ENCODE results near the gene LUZP1. TPM values are rescaled to one million over a fixed set of nuclear protein-coding genes. Genes with fewer than 3 reads are reported as not detected.
"Not testable (repeated sequence)": the region's sequence is repeated elsewhere in the genome, so short reads cannot be mapped to it uniquely, and the experiment has no call there.

Gene LUZP1
- total RNA-seq, 2 donors from 2014 or later = 31.7 to 55.7 TPM

GRCh38 chr1:23193391-23194118, 24.9 kb upstream of the LUZP1 start:
- no peak for DNase-seq
- intact Hi-C loops (cut with DNase I) = no loop called here
- ATAC-seq = no peak

DNA sequence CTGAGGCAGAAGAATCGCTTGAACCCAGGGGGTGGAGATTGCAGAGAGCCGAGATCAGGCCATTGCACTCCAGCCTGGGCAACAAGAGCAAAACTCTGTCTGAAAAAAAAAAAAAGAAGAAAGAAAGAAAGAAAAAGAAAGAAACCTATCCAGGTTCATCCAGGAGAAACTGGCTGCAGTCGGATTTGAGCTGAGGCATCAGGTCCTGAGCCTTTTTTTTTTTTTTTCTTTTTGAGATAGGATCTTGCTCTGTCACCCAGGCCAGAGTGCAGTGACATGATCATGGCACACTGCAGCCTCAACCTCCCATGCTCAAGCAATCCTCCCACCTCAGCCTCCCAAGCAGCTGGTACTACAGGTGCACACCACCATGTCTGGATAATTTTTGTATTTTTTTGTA, 22.5 kb upstream of the LUZP1 start:
- intact Hi-C loops (cut with DNase I) = no loop called here
- DNase-seq (no peak), ATAC-seq (no peak)

DNA sequence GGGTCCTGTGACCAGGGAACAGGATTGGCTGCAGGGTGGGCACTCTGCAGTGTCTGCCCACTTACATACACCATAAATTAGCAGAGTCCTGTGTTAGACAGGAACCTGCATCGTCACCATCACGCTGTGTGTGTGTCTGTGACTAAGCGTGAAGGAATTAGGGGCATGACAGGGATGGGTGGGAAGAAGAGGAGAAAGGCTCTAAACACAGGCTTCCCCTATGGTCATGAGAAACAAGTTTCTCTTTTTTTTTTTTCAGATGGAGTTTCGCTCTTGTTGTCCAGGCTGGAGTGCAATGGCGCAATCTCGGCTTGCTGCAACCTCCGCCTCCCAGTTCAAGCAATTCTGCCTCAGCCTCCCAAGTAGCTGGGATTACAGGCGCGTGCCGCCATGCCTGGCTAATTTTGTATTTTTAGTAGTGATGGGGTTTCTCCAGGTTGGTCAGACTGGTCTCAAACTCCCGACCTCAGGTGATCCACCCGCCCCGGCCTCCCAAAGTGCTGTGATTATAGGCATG, 20.3 kb upstream of the LUZP1 start:
- ATAC-seq = peak in 1 of 2 donors; percentile 28
- intact Hi-C loops (cut with DNase I) = loop anchor here (5.0 kb wide), 1 partner anchor 212 kb away; no protein-coding TSS in a partner anchor
- DNase-seq = not testable (repeated sequence)

DNA sequence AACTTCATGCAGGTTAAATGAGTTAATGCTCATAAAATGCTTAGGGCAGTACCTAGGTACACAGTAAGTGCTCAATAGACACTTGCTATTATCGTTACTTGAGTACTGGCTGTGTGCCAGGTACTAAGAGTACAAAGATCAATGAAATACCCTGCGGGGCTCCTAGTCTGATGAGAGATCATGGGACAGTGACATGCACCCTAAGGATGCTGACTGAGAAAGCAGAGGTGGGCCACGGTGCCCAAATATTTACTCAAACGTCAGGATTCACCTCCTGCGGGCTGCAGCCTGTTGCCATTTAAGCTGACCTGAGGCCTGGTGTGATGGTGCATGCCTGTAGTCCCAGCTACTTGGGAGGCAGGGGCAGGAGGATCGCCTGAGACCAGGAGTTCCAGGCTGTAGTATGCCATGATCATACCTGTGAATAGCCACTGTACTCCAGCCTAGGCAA, 19.8 kb upstream of the LUZP1 start:
- intact Hi-C loops (cut with DNase I) = loop anchor here (5.0 kb wide), 1 partner anchor 211 kb away; no protein-coding TSS in a partner anchor
- ATAC-seq (no peak), DNase-seq (no peak)

DNA sequence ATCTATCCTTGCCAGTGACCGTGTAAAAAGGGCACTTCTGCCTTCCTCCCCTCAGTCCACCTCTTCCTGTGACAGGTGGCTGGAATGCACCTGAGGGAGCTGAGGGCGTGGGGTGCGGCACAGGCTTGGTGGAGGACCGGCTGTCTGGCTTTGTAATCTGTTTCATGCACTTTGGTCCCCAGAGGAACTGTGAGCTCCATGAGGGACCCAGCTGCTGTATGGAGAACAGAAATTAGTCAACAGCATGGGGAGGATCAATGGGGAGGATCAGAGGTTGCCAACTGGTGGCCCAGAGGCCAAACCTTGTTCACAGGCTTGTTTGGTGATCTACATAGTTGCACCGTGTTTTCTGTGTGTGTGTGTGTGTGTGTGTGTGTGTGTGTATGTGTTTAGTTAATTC, 19.0 kb upstream of the LUZP1 start:
- DNase-seq (no peak), ATAC-seq (no peak)
- intact Hi-C loops (cut with DNase I) = loop anchor here (5.0 kb wide), 1 partner anchor 210 kb away; no protein-coding TSS in a partner anchor

GRCh38 chr1:23185381-23185780, 16.7 kb upstream of the LUZP1 start:
- ATAC-seq (no peak), DNase-seq (no peak)
- intact Hi-C loops (cut with DNase I) = loop anchor here (2.0 to 5.0 kb wide), 2 partner anchors 87 to 208 kb away; no protein-coding TSS in a partner anchor

DNA sequence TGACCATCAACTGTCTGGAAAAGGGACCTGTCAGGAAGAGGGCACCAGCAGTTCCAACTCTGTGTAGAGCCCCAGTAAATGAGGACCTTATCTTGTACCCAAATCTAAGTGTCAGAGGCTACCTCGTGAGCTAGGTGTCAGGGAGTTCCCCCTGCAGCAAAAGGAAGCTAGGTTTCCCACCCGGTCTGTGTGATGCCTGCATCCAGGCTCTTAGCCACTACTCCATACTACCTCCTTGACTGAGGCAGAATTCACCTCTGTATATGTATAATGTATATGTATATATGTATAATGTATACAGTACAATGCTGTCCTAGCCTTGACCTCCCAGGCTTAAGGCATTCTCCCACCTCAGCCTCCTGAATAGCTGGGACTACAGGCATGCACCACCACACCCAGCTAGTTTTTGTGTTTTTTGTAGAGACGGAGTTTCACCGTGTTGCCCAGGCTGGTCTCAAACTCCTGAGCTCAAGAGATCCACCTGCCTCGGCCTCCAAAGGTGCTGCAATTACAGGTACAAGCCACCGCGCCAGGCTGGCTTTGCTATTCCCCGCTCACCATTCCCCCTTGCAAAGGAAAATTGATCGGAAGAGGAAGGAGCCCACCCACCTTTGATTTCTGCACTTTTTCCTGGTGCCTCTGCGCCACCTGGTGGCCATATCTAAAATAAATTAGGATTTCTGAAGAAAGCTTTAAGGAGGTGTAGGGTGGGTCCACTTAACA, 15.7 kb upstream of the LUZP1 start:
- DNase-seq = peak; percentile 25
- intact Hi-C loops (cut with DNase I) = loop anchor here (2.0 kb wide), 1 partner anchor 86 kb away; no protein-coding TSS in a partner anchor

GRCh38 chr1:23179862-23180261, 11.2 kb upstream of the LUZP1 start:
- no peak for DNase-seq
- no peak for ATAC-seq
- intact Hi-C loops (cut with DNase I) = no loop called here

More for the DNA sequence above, 15.7 kb upstream of the LUZP1 start:
- peak; percentile 53 to 63 for ATAC-seq

GRCh38 chr1:23178950-23179349, 10.3 kb upstream of the LUZP1 start:
- intact Hi-C loops (cut with DNase I) = no loop called here
- ATAC-seq (no peak), DNase-seq (no peak)

DNA sequence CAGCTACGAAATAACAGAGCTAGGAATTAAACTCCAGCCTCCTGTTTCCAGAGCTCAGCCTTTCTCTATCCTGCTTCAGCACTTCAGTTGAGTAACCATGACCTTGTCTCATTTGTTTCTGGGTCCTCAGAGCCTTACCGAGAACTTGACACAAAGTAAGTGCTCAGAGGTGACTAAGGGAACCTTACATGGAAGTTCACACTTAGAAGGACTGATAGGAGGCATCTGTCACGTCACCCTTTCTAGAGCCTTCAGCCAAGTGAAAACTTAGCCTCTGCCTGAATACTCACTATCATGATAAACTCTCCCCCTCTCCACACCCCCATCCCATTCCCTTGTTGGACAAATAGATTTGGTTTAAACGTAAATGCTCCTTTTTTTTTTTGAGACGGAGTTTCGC, 9.8 kb upstream of the LUZP1 start:
- ATAC-seq (peak in 1 of 2 donors; percentile 66), DNase-seq (no peak)
- intact Hi-C loops (cut with DNase I) = no loop called here

- intact Hi-C loops (cut with DNase I) = no loop called here
- DNase-seq = peak; percentile 92
- peak; percentile 94 to 95 for ATAC-seq
Observed at GRCh38 chr1:23177438-23178380, 9.1 kb upstream of the LUZP1 start.

DNA sequence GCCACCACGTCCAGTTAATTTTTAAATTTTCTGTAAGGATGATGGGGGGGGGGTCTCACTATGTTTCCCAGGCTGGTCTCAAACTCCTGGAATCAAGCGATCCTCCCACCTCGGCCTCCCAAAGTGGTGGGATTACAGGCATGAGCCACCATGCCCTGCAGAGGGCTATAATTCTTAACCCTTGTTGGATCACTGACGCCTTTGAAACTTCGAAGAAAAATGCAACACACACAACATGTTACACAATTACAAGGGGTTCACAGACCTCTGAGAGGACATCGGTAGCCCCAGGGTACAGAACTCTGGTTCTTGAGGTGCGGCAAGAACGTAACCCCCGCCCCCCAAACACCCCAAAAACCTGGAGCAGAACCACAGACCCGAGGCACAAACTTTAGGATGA, 8.4 kb upstream of the LUZP1 start:
- peak in 1 of 2 donors; percentile 1 for ATAC-seq
- intact Hi-C loops (cut with DNase I) = no loop called here
- DNase-seq = no peak

DNA sequence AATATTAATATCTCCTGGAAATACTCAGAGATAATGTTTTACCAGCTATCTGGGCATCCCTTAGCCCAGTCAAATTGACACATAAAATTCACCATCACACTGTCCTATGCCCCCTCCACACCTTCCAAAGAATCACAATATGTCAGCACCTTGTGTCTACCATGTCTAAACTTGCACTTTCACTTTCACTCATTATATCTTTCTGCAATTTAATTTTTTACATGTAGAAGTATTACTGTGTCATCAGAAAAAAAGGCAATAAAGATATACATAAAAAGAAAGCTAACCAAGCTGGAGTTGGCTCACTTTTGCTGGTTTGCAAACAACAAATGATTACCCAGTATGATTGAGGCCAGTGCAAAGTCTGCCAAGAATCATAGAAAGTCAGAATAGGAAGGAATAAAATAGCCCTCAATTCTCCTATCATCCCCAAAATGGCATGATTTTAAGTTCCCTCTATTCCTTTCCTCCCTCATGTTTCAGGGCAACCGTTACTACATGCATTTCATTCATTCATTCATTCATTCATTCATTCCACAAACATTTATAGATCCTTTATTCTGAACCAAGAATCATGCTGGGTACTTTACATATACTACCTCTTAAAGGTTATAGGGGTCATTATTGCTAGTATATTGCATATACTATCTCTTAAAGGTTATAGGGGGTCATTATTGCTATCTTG, 5.9 kb upstream of the LUZP1 start:
- ATAC-seq (no peak), DNase-seq (no peak)
- intact Hi-C loops (cut with DNase I) = no loop called here

GRCh38 chr1:23171181-23171755, 2.6 kb upstream of the LUZP1 start:
- ATAC-seq = no peak
- DNase-seq = no peak
- intact Hi-C loops (cut with DNase I) = no loop called here

GRCh38 chr1:23169727-23170335, 1.2 kb upstream of the LUZP1 start:
- intact Hi-C loops (cut with DNase I) = loop anchor here in 1 of 2 donors (5.0 kb wide), 1 partner anchor 63 kb away; no protein-coding TSS in a partner anchor
- DNase-seq = peak; percentile 82
- ATAC-seq = peak; percentile 81 to 83

- ATAC-seq (no peak), DNase-seq (no peak)
- intact Hi-C loops (cut with DNase I) = loop anchor here in 1 of 2 donors (5.0 kb wide), 1 partner anchor 62 kb away; no protein-coding TSS in a partner anchor
Observed at GRCh38 chr1:23169195-23169575, 529 bp upstream of the LUZP1 start.

GRCh38 chr1:23168079-23168444, 594 bp downstream of the LUZP1 start:
- peak; percentile 42 to 50 for ATAC-seq

More at GRCh38 chr1:23168079-23168444, 594 bp downstream of the LUZP1 start:
- intact Hi-C loops (cut with DNase I) = loop anchor here in 1 of 2 donors (5.0 kb wide), 1 partner anchor 61 kb away; no protein-coding TSS in a partner anchor
- DNase-seq = peak; percentile 49
